Lower leg skin (tissue), 3 donors: ENCODE results near the gene ODR4.

Experiments
- POLR2A ChIP-seq, 2 donors: fragments of 450-650 bp; IDR thresholded peaks; one replicate each; pipeline ENCODE4 v1.6.1; 2016 to 2017; ENCODE audit warnings: antibody characterized with exemption in 2 of 2, mild to moderate bottlenecking in 1 of 2, moderate library complexity in 1 of 2
- TF ChIP-seq, protein P1 (sequence below), 3 donors: fragments of 450-650 bp; IDR thresholded peaks; one replicate each; pipeline ENCODE4 v1.5.1; 2016; ENCODE audit warnings: antibody characterized with exemption in 3 of 3, mild to moderate bottlenecking in 3 of 3, moderate library complexity in 2 of 3

DNA sequence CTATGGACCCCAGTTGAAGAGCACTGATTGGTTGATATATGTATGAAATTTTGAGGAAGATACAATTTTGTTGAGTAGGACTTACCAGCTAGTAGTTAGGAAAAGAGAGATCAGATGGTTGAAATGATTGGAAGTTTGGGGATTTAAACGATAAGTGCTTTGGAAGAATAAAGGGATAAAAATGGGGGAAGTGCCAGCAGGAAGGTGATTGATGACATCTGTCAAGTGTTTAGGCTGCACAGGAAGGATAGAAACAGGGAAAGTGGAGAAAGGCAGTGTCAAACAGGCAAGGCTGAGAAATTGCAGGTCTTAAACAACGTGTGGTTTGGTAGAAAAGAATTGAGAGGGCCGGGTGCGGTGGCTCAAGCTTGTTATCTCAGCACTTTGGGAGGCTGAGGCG lies 62.9 kb downstream of the ODR4 start:
- no peak for TF ChIP-seq POLR2A (IDR thresholded peaks at IDR 0.05)
- TF ChIP-seq, protein P1, sequence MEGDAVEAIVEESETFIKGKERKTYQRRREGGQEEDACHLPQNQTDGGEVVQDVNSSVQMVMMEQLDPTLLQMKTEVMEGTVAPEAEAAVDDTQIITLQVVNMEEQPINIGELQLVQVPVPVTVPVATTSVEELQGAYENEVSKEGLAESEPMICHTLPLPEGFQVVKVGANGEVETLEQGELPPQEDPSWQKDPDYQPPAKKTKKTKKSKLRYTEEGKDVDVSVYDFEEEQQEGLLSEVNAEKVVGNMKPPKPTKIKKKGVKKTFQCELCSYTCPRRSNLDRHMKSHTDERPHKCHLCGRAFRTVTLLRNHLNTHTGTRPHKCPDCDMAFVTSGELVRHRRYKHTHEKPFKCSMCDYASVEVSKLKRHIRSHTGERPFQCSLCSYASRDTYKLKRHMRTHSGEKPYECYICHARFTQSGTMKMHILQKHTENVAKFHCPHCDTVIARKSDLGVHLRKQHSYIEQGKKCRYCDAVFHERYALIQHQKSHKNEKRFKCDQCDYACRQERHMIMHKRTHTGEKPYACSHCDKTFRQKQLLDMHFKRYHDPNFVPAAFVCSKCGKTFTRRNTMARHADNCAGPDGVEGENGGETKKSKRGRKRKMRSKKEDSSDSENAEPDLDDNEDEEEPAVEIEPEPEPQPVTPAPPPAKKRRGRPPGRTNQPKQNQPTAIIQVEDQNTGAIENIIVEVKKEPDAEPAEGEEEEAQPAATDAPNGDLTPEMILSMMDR (IDR thresholded peaks at IDR 0.05) = no peak
